ENCODE data around the gene SLC38A7.

- TF ChIP-seq CTCF (IDR thresholded peaks at IDR 0.05) (no peak), POLR2A (IDR thresholded peaks at IDR 0.05) (no peak)
Measured at GRCh38 chr16:58670177-58670576, 14.4 kb downstream of the SLC38A7 start.

Data from body of pancreas (tissue), 4 donors.